ENCODE results near the gene NYAP2. TPM values are rescaled to one million over a fixed set of nuclear protein-coding genes. Genes with fewer than 3 reads are reported as not detected.

Gene NYAP2
- polyA plus RNA-seq, 1 donor: 0.40 TPM

- Histone ChIP-seq H3K4me3 (ENCODE audit: low read length) (no peak overlapping the region), H3K9me3 (ENCODE audit: control insufficient read depth, low read depth, low read length) (no peaks in the 10 kb centered on the region), H3K4me1 (ENCODE audit: control insufficient read depth, insufficient read depth, low read length) (no peaks in the 10 kb centered on the region), H3K36me3 (ENCODE audit: control insufficient read depth, insufficient read depth, low read length) (no peaks in the 10 kb centered on the region), H3K27ac (ENCODE audit: low read length) (no peak overlapping the region), H3K27me3 (ENCODE audit: control insufficient read depth, insufficient read depth, low read length) (no peaks in the 10 kb centered on the region)
- no CpG with 5 or more reads among the region's 1 CpG for WGBS (ENCODE audit: insufficient coverage, low lambda C conversion rate)
- DNase-seq: no peak
Measured at GRCh38 chr2:225690153-225690552, 290.6 kb downstream of the NYAP2 start.

- Histone ChIP-seq H3K36me3 (ENCODE audit: control insufficient read depth, insufficient read depth, low read length) (no peaks in the 10 kb centered on the region), H3K9me3 (ENCODE audit: control insufficient read depth, low read depth, low read length) (no peaks in the 10 kb centered on the region), H3K27ac (ENCODE audit: low read length) (no peak overlapping the region), H3K4me1 (ENCODE audit: control insufficient read depth, insufficient read depth, low read length) (no peaks in the 10 kb centered on the region), H3K27me3 (ENCODE audit: control insufficient read depth, insufficient read depth, low read length) (no peaks in the 10 kb centered on the region), H3K4me3 (ENCODE audit: low read length) (no peak overlapping the region)
- DNase-seq: no peak
- WGBS (ENCODE audit: insufficient coverage, low lambda C conversion rate): 88% methylated on average over 2 of the region's 3 CpGs
Measured at GRCh38 chr2:225691711-225692110, 292.2 kb downstream of the NYAP2 start.

- DNase-seq: no peak
- no peaks in the 10 kb centered on the region for H3K36me3 ChIP-seq (ENCODE audit: control insufficient read depth, insufficient read depth, low read length)
- H3K9me3 ChIP-seq (ENCODE audit: control insufficient read depth, low read depth, low read length): no peaks in the 10 kb centered on the region
- no peak overlapping the region for H3K4me3 ChIP-seq (ENCODE audit: low read length)
- H3K27ac ChIP-seq (ENCODE audit: low read length): no peak overlapping the region
- H3K27me3 ChIP-seq (ENCODE audit: control insufficient read depth, insufficient read depth, low read length): no peaks in the 10 kb centered on the region
- no CpG with 5 or more reads among the region's 5 CpGs for WGBS (ENCODE audit: insufficient coverage, low lambda C conversion rate)
- no peaks in the 10 kb centered on the region for H3K4me1 ChIP-seq (ENCODE audit: control insufficient read depth, insufficient read depth, low read length)
Measured at GRCh38 chr2:225693259-225693658, 293.7 kb downstream of the NYAP2 start.

GRCh38 chr2:225694664-225695063, 295.2 kb downstream of the NYAP2 start:
- Histone ChIP-seq H3K4me3 (ENCODE audit: low read length) (no peak overlapping the region), H3K27me3 (ENCODE audit: control insufficient read depth, insufficient read depth, low read length) (no peaks in the 10 kb centered on the region), H3K9me3 (ENCODE audit: control insufficient read depth, low read depth, low read length) (no peaks in the 10 kb centered on the region), H3K4me1 (ENCODE audit: control insufficient read depth, insufficient read depth, low read length) (no peaks in the 10 kb centered on the region), H3K27ac (ENCODE audit: low read length) (no peak overlapping the region), H3K36me3 (ENCODE audit: control insufficient read depth, insufficient read depth, low read length) (no peaks in the 10 kb centered on the region)
- DNase-seq: no peak

- DNase-seq: no peak
- Histone ChIP-seq H3K4me1 (ENCODE audit: control insufficient read depth, insufficient read depth, low read length) (no peaks in the 10 kb centered on the region), H3K9me3 (ENCODE audit: control insufficient read depth, low read depth, low read length) (no peaks in the 10 kb centered on the region), H3K27me3 (ENCODE audit: control insufficient read depth, insufficient read depth, low read length) (no peaks in the 10 kb centered on the region), H3K36me3 (ENCODE audit: control insufficient read depth, insufficient read depth, low read length) (no peaks in the 10 kb centered on the region), H3K4me3 (ENCODE audit: low read length) (no peak overlapping the region), H3K27ac (ENCODE audit: low read length) (no peak overlapping the region)
- 100% methylated on average over 1 of the region's 2 CpGs for WGBS (ENCODE audit: insufficient coverage, low lambda C conversion rate)
Measured at GRCh38 chr2:225697936-225698335, 298.4 kb downstream of the NYAP2 start.

All from large intestine (tissue), 3 donors.